HepG2 (cell line): Measurements from ENCODE around the gene FSHR. TPM values are rescaled to one million over a fixed set of nuclear protein-coding genes. Genes with fewer than 3 reads are reported as not detected.

Experiments
- ATAC-seq: fragments of 200-7000 bp; cut with Tn5 transposase; 3 replicates; pipeline ENCODE4 v1.9.1; 2020; ENCODE audit warnings: mild to moderate bottlenecking, moderate library complexity
- BruUV-seq: library from RNA; stranded (reverse); fragments of 400-500 nt; replicated peaks from 2 replicates; lab custom pipeline; 2021; lab: Mats Ljungman, UMichigan
- CTCF ChIA-PET: fragments of 300-600 bp; formaldehyde crosslinking; extraction: SDS; loops from one replicate; lab custom pipeline; 2021; ENCODE audit warnings: low total read pairs, inconsistent platforms, low intra/inter-chr PET ratio; lab: Yijun Ruan, JAX
- POLR2A ChIA-PET: fragments of 350-600 bp; sonication (Branson Sonifier 250); formaldehyde crosslinking; loops from one replicate; lab custom pipeline; 2020; ENCODE audit warnings: antibody characterized with exemption, inconsistent platforms; lab: Yijun Ruan, JAX
- DNase-seq: peaks from one replicate; pipeline ENCODE4 v3.0.0-alpha.2; 2015; ENCODE audit warnings: low spot score
- FAIRE-seq: peaks from 3 replicates; lab custom pipeline; 2011; peaks lifted over from hg19 to GRCh38; lab: Jason Lieb, UNC
- H2AFZ ChIP-seq: one replicate; pipeline ENCODE4 v1.6.1; 2011; ENCODE audit warnings: low read length, inconsistent platforms
- H3K27ac ChIP-seq: fragments of 300-600 bp; 3 replicates; pipeline ENCODE4 v1.8.0; 2011; ENCODE audit warnings: mixed run types, mild to moderate bottlenecking, mixed read lengths, low read length, inconsistent platforms; ENCODE audit not compliant: insufficient read depth; ENCODE audit errors: extremely low read length
- H3K27me3 ChIP-seq, 2 experiments: fragments of 200-600 bp in 1 of 2; 2 replicates in 1 of 2; 3 replicates in 1 of 2; pipeline versions ENCODE4 v1.6.0 to v1.8.0; 2011; ENCODE audit warnings: low read length in 2 of 2, mild to moderate bottlenecking in 2 of 2, moderate library complexity in 2 of 2, inconsistent platforms in 1 of 2; ENCODE audit not compliant: insufficient read depth in 2 of 2, control insufficient read depth in 1 of 2
- H3K36me3 ChIP-seq, 2 experiments: fragments of 200-600 bp in 1 of 2; replicated peaks in 1 of 2; 2 replicates in 1 of 2; 3 replicates in 1 of 2; pipeline versions ENCODE4 v1.5.1 to v1.8.0; 2011; ENCODE audit warnings: low read length in 2 of 2, inconsistent platforms in 1 of 2; ENCODE audit not compliant: insufficient read depth in 2 of 2, control insufficient read depth in 1 of 2
- H3K4me1 ChIP-seq: 2 replicates; pipeline ENCODE4 v1.5.1; 2012; ENCODE audit warnings: low read length, inconsistent platforms; ENCODE audit not compliant: insufficient read depth
- H3K4me2 ChIP-seq: 2 replicates; pipeline ENCODE4 v1.6.0; 2011; ENCODE audit warnings: low read depth, low read length, inconsistent platforms
- H3K4me3 ChIP-seq, 3 experiments: fragments of 200-600 bp in 1 of 3; sonication (generic), shearing (Covaris generic) in 1 of 3; replicated peaks in 1 of 3; 2 replicates each; pipeline ENCODE4 v1.5.1; 2011 to 2016; ENCODE audit warnings: low read length in 3 of 3, inconsistent platforms in 2 of 3, low read depth in 2 of 3, mild to moderate bottlenecking in 2 of 3, control low read depth in 1 of 3, mixed read lengths in 1 of 3; ENCODE audit not compliant: insufficient read depth in 1 of 3
- H3K79me2 ChIP-seq: one replicate; pipeline ENCODE4 v1.6.1; 2011; ENCODE audit warnings: low read length, inconsistent platforms; ENCODE audit not compliant: insufficient read depth
- H3K9ac ChIP-seq: 2 replicates; pipeline ENCODE4 v1.6.0; 2011; ENCODE audit warnings: mild to moderate bottlenecking, low read depth, low read length, inconsistent platforms; ENCODE audit not compliant: insufficient read depth
- H3K9me3 ChIP-seq: 2 replicates; pipeline ENCODE4 v1.5.1; 2012; ENCODE audit warnings: mild to moderate bottlenecking, low read length
- H4K20me1 ChIP-seq: 2 replicates; pipeline ENCODE4 v1.6.0; 2011; ENCODE audit warnings: inconsistent platforms, mild to moderate bottlenecking, low read length, moderate library complexity; ENCODE audit not compliant: insufficient read depth
- CCDC6 ChIP-seq: sonication (generic); formaldehyde crosslinking; IDR thresholded peaks from 2 replicates; pipeline ENCODE4 v1.8.1; 2022; ENCODE audit warnings: mild to moderate bottlenecking, missing genetic modification reagents, moderate library complexity
- CREM ChIP-seq, 2 experiments: sonication (generic) in 1 of 2; formaldehyde crosslinking in 1 of 2; IDR thresholded peaks; 2 replicates each; pipeline versions ENCODE4 v1.4.0 to v1.6.1; 2016 to 2020; ENCODE audit warnings: antibody characterized with exemption in 1 of 2, mild to moderate bottlenecking in 1 of 2, missing genetic modification reagents in 1 of 2
- ERF ChIP-seq: IDR thresholded peaks from 2 replicates; pipeline ENCODE4 v1.6.1; 2018; ENCODE audit warnings: missing biosample characterization, missing genetic modification reagents
- ETV5 ChIP-seq: IDR thresholded peaks from 2 replicates; pipeline ENCODE4 v1.6.1; 2018; ENCODE audit warnings: missing biosample characterization, missing genetic modification reagents, inconsistent platforms, borderline replicate concordance
- FOSL2 ChIP-seq: sonication (generic); formaldehyde crosslinking; IDR thresholded peaks from 2 replicates; pipeline ENCODE4 v1.4.0; 2020; ENCODE audit warnings: missing genetic modification reagents
- HDAC1 ChIP-seq: sonication (generic); formaldehyde crosslinking; IDR thresholded peaks from 2 replicates; pipeline ENCODE4 v1.5.1; 2020; ENCODE audit warnings: mild to moderate bottlenecking, missing genetic modification reagents
- KDM2A ChIP-seq: sonication (generic); formaldehyde crosslinking; IDR thresholded peaks from 2 replicates; pipeline ENCODE4 v1.4.0; 2020; ENCODE audit warnings: low read depth, missing genetic modification reagents, borderline replicate concordance
- PLRG1 ChIP-seq: fragments of 450-650 bp; conservative IDR thresholded peaks from 2 replicates; pipeline ENCODE4 v1.6.1; 2016
- RFX3 ChIP-seq: IDR thresholded peaks from 2 replicates; pipeline ENCODE4 v1.6.1; 2016; ENCODE audit warnings: missing biosample characterization, missing genetic modification reagents
- ZBTB2 ChIP-seq: sonication (generic); formaldehyde crosslinking; IDR thresholded peaks from 2 replicates; pipeline ENCODE4 v1.8.0; 2022; ENCODE audit warnings: low read depth, missing genetic modification reagents
- WGBS: methylation state at CpG from one replicate; pipeline ENCODE4 v1.1.6; 2017; ENCODE audit warnings: low lambda C conversion rate; 5-methylcytosine and 5-hydroxymethylcytosine counted together
- in situ Hi-C: cut with HindIII; loops from 2 replicates; pipeline ENCODE4 v1.10.0; 2017; ENCODE audit warnings: low pct_unique_long_range_greater_than_20kb; ENCODE audit not compliant: extremely low pct_ligation_motif_present
- intact Hi-C: fragments of 100-400 bp; cut with micrococcal nuclease; formaldehyde crosslinking; loops from one replicate; pipeline ENCODE4 v1.10.0; 2022; ENCODE audit not compliant: unreplicated experiment
- polyA plus RNA-seq, 8 experiments: library from polyadenylated mRNA; depleted of rRNA in 3 of 8; stranded (reverse) in 7 of 8; unstranded in 1 of 8; fragments of >200 nt; fragmentation: Illumina TruSeq in 4 of 8; extraction: Trizol in 4 of 8; gene quantifications; 2 replicates each; pipeline versions ENCODE4 v1.2.1 to v1.2.3, GENCODE V29; 2011 to 2016; ENCODE audit warnings: low read depth in 4 of 8, missing spikeins in 1 of 8, mixed read lengths in 1 of 8; ENCODE audit not compliant: insufficient read depth in 1 of 8
- total RNA-seq, 5 experiments: library from RNA; depleted of rRNA; stranded (reverse); fragments of >200 nt; fragmentation: Illumina TruSeq; extraction: Trizol; gene quantifications; 2 replicates each; pipeline ENCODE4 v1.2.3, GENCODE V29; 2016; ENCODE audit warnings: low read depth in 1 of 5

Gene FSHR
- total and polyA plus RNA-seq, 2 of the 13 experiments (the other 11 are each of a cell fraction or from before 2014, with no cell fraction given): not detected

- no peak for TF ChIP-seq ERF (CRISPR knock-in tag)
- no peak for TF ChIP-seq CCDC6 (CRISPR knock-in tag)
Measured at GRCh38 chr2:49037197-49037596, 117.1 kb downstream of the FSHR start (continued).

GRCh38 chr2:49035481-49035880, 118.8 kb downstream of the FSHR start:
- H3K9me3 ChIP-seq: no peaks in the 10 kb centered on the region

More at GRCh38 chr2:49035481-49035880, 118.8 kb downstream of the FSHR start:
- Histone ChIP-seq H3K36me3 (no peaks in the 10 kb centered on the region), H3K27me3 (no peaks in the 10 kb centered on the region), H2AFZ (no peak overlapping the region), H3K27ac (no peak overlapping the region), H3K4me1 (no peaks in the 10 kb centered on the region), H3K79me2 (no peaks in the 10 kb centered on the region), H4K20me1 (no peaks in the 10 kb centered on the region), H3K4me3 (no peak overlapping the region), H3K4me2 (no peak overlapping the region), H3K9ac (no peak overlapping the region)
- 0% methylated on average over 1 of the region's 1 CpG for WGBS
- ChIA-PET CTCF (no interaction called here), POLR2A (no interaction called here)
- no peak for DNase-seq
- TF ChIP-seq KDM2A (CRISPR knock-in tag) (no peak), RFX3 (CRISPR knock-in tag) (no peak), FOSL2 (CRISPR knock-in tag) (no peak), CREM (IDR thresholded peaks at IDR 0.05) (no peak), CREM (CRISPR knock-in tag; IDR thresholded peaks at IDR 0.05) (no peak), ETV5 (CRISPR knock-in tag) (no peak), PLRG1 (no peak), ZBTB2 (CRISPR knock-in tag) (no peak), HDAC1 (CRISPR knock-in tag) (no peak)
- in situ Hi-C loops: no loop called here
- intact Hi-C loops: no loop called here
- no peak for ATAC-seq
- no peak for FAIRE-seq
- no TSS peak for BruUV-seq
